Lower leg skin (tissue), 4 donors: Measurements from ENCODE around the gene FANCC. TPM values are rescaled to one million over a fixed set of nuclear protein-coding genes. Genes with fewer than 3 reads are reported as not detected.

Source experiments
- DNase-seq, 2 donors: peaks; one replicate each; pipeline ENCODE4 v3.0.0-alpha.2; 2019; ENCODE audit warnings: low spot score in 2 of 2
- H3K4me3 ChIP-seq: fragments of 200-600 bp; sonication (generic); 2 replicates; pipeline ENCODE4 v1.5.1; 2017; ENCODE audit warnings: mild to moderate bottlenecking, low read depth; ENCODE audit not compliant: poor library complexity, severe bottlenecking
- CTCF ChIP-seq, 3 donors: fragments of 450-650 bp; IDR thresholded peaks; one replicate each; pipeline ENCODE4 v1.5.1; 2016; ENCODE audit warnings: antibody characterized with exemption in 3 of 3, mild to moderate bottlenecking in 3 of 3, moderate library complexity in 2 of 3
- POLR2A ChIP-seq, 2 donors: fragments of 450-650 bp; IDR thresholded peaks; one replicate each; pipeline ENCODE4 v1.6.1; 2016 to 2017; ENCODE audit warnings: antibody characterized with exemption in 2 of 2, mild to moderate bottlenecking in 1 of 2, moderate library complexity in 1 of 2
- WGBS, 2 donors: methylation state at CpG; one replicate each; pipeline ENCODE4 v1.1.5; 2018; 5-methylcytosine and 5-hydroxymethylcytosine counted together
- intact Hi-C: fragments of 100-400 bp; cut with DNase I; formaldehyde crosslinking; loops from one replicate; pipeline ENCODE4 v1.15.0; 2023; ENCODE audit warnings: low total_unique reads
- total RNA-seq, 4 donors: library from RNA; depleted of rRNA; stranded (reverse); fragments of >200 nt; gene quantifications; one replicate each; pipeline ENCODE4 v1.1.0, GENCODE V29; 2016

FANCC gene
- total RNA-seq, 4 donors from 2014 or later = 6.7 to 10.2 (median 8.1) TPM

GRCh38 chr9:95116002-95116807 is 201.3 kb downstream of the FANCC start:
- no peak overlapping the region for H3K4me3 ChIP-seq
- 68 to 73% methylated on average over 11 of the region's 11 CpGs for WGBS, 2 donors
- TF ChIP-seq POLR2A (IDR thresholded peaks at IDR 0.05) = no peak
- no peak for TF ChIP-seq CTCF (IDR thresholded peaks at IDR 0.05)
- DNase-seq = no peak
- intact Hi-C loops = no loop called here

- WGBS, 2 donors = 79 to 95% methylated on average over 6 of the region's 6 CpGs
- TF ChIP-seq CTCF (IDR thresholded peaks at IDR 0.05) (no peak), POLR2A (IDR thresholded peaks at IDR 0.05) (no peak)
- H3K4me3 ChIP-seq = no peak overlapping the region
- intact Hi-C loops = no loop called here
- DNase-seq = no peak
These were observed 202.4 kb downstream of the FANCC start for GRCh38 chr9:95115104-95115503.

- 89 to 92% methylated on average over 12 of the region's 12 CpGs for WGBS, 2 donors
- no peak overlapping the region for H3K4me3 ChIP-seq
- TF ChIP-seq CTCF (IDR thresholded peaks at IDR 0.05) (no peak), POLR2A (IDR thresholded peaks at IDR 0.05) (no peak)
- no peak for DNase-seq
- intact Hi-C loops = no loop called here
These were observed 204.9 kb downstream of the FANCC start for GRCh38 chr9:95112436-95113280.

GRCh38 chr9:95111716-95112115 is 205.8 kb downstream of the FANCC start:
- 91 to 94% methylated on average over 11 of the region's 11 CpGs for WGBS, 2 donors
- no peak for DNase-seq
- no peak overlapping the region for H3K4me3 ChIP-seq
- no peak for TF ChIP-seq POLR2A (IDR thresholded peaks at IDR 0.05)
- intact Hi-C loops = no loop called here

- TF ChIP-seq POLR2A (IDR thresholded peaks at IDR 0.05) (no peak), CTCF (IDR thresholded peaks at IDR 0.05) (no peak)
- intact Hi-C loops = no loop called here
- DNase-seq = no peak
- H3K4me3 ChIP-seq = no peak overlapping the region
- WGBS, 2 donors = 88 to 90% methylated on average over 13 to 14 of the region's 14 CpGs
These were observed 206.5 kb downstream of the FANCC start for GRCh38 chr9:95110921-95111525.

- no peak for DNase-seq
- TF ChIP-seq CTCF (IDR thresholded peaks at IDR 0.05) (no peak), POLR2A (IDR thresholded peaks at IDR 0.05) (no peak)
- intact Hi-C loops = no loop called here
- no peak overlapping the region for H3K4me3 ChIP-seq
- WGBS, 2 donors = 85 to 92% methylated on average over 8 of the region's 8 CpGs
These were observed 208.1 kb downstream of the FANCC start for GRCh38 chr9:95109456-95109855.
